ENCODE measurements around the gene BMERB1. TPM values are rescaled to one million over a fixed set of nuclear protein-coding genes. Genes with fewer than 3 reads are reported as not detected.

The BMERB1 gene
- total and polyA plus RNA-seq, 9 of the 15 experiments (the other 6 are each of a cell fraction or from before 2014, with no cell fraction given) = 0.29 to 2.9 (median 0.94) TPM

DNA sequence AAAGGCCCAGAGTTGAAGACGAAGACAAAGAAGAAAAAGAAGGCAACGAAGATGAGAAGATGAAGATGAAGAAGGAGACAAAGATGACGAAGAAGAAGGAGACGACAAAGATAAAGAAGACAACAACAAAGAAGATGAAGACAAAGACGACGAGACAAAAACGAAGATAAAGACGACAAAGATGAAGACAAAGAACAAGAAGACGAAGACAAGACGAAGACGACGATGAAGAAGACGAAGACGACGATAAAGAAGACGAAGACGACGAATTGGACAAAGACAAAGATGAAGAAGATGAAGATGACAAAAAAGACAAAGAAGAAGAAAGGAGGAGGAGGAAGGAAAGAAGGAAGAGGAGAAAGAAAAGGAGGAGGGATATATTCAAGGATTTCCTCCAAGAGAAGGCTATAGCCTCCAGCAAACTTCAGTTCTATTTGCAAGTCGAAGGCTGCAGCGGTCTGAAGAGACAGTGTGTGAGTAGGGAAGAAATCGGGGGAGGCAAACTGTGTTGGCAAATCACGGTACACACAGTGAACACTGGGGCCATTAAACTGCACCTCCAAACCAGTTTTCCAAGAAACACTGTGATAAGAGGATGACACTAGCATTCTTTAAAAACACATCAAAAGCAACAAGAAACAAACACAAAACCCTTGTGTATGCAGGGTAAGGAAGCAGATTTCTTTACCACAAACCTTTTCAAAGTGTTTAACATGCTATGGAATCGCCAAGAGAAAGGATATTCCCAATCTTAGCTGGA lies 168.1 kb downstream of the BMERB1 start (continued):
- TF ChIP-seq, protein P1, sequence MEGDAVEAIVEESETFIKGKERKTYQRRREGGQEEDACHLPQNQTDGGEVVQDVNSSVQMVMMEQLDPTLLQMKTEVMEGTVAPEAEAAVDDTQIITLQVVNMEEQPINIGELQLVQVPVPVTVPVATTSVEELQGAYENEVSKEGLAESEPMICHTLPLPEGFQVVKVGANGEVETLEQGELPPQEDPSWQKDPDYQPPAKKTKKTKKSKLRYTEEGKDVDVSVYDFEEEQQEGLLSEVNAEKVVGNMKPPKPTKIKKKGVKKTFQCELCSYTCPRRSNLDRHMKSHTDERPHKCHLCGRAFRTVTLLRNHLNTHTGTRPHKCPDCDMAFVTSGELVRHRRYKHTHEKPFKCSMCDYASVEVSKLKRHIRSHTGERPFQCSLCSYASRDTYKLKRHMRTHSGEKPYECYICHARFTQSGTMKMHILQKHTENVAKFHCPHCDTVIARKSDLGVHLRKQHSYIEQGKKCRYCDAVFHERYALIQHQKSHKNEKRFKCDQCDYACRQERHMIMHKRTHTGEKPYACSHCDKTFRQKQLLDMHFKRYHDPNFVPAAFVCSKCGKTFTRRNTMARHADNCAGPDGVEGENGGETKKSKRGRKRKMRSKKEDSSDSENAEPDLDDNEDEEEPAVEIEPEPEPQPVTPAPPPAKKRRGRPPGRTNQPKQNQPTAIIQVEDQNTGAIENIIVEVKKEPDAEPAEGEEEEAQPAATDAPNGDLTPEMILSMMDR (IDR thresholded peaks at IDR 0.05 in 2 of 3, conservative IDR thresholded peaks at IDR 0.05 in 1 of 3; ENCODE audit: insufficient read depth in 2 of 3, low read depth in 1 of 3, low read length in 3 of 3) = no peak
- TF ChIP-seq LARP7 (IDR thresholded peaks at IDR 0.05) = no peak
- TF ChIP-seq, protein P2, sequence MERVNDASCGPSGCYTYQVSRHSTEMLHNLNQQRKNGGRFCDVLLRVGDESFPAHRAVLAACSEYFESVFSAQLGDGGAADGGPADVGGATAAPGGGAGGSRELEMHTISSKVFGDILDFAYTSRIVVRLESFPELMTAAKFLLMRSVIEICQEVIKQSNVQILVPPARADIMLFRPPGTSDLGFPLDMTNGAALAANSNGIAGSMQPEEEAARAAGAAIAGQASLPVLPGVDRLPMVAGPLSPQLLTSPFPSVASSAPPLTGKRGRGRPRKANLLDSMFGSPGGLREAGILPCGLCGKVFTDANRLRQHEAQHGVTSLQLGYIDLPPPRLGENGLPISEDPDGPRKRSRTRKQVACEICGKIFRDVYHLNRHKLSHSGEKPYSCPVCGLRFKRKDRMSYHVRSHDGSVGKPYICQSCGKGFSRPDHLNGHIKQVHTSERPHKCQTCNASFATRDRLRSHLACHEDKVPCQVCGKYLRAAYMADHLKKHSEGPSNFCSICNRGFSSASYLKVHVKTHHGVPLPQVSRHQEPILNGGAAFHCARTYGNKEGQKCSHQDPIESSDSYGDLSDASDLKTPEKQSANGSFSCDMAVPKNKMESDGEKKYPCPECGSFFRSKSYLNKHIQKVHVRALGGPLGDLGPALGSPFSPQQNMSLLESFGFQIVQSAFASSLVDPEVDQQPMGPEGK (CRISPR knock-in tag; IDR thresholded peaks at IDR 0.05; ENCODE audit: borderline replicate concordance) = no peak
- peak; percentile 89 to 92 for TF ChIP-seq KDM1A (IDR thresholded peaks at IDR 0.05)
- no peak for TF ChIP-seq TEAD2 (tag; IDR thresholded peaks at IDR 0.05)
- TF ChIP-seq SOX6 (IDR thresholded peaks at IDR 0.05) = peak; percentile 55; the same call in 1 of the 2 replicates
- TF ChIP-seq USF1 (CRISPR knock-in tag; IDR thresholded peaks at IDR 0.05) = no peak
- TF ChIP-seq SMC3 (conservative IDR thresholded peaks at IDR 0.05; ENCODE audit: insufficient read depth, low read depth, low read length) = no peak
- no peak for TF ChIP-seq ZNF277 (CRISPR knock-in tag; IDR thresholded peaks at IDR 0.05; ENCODE audit: borderline replicate concordance)
- TF ChIP-seq TFAM (CRISPR knock-in tag; conservative IDR thresholded peaks at IDR 0.05) = no peak
- TF ChIP-seq RCOR1 (IDR thresholded peaks at IDR 0.05; ENCODE audit: borderline replicate concordance in 1 of 2, low read depth in 2 of 2, low read length in 2 of 2) = peak; percentile 34 to 93; a peak in 3 of 4 replicates
- TF ChIP-seq CBFA2T3 (IDR thresholded peaks at IDR 0.05) = 0 out of 2 replicates have a peak, but pooled peaks have one; percentile 16
- no peak for TF ChIP-seq E2F5 (CRISPR knock-in tag; IDR thresholded peaks at IDR 0.05)
- peak; percentile 61; the same call in 1 of the 2 replicates for TF ChIP-seq HDAC2 (IDR thresholded peaks at IDR 0.05)
- no peak for TF ChIP-seq ELF4 (CRISPR knock-in tag; IDR thresholded peaks at IDR 0.05)
- no peak for TF ChIP-seq KDM5B (IDR thresholded peaks at IDR 0.05; ENCODE audit: insufficient replicate concordance, low read depth, low read length)
- 0 out of 2 replicates have a peak, but pooled peaks have one; percentile 29 for TF ChIP-seq ARID1B (IDR thresholded peaks at IDR 0.05)
- peak; percentile 50 for TF ChIP-seq STAT5A (IDR thresholded peaks at IDR 0.05; ENCODE audit: borderline replicate concordance, low read length)
- TF ChIP-seq LEF1 (IDR thresholded peaks at IDR 0.05) = peak; percentile 55; the same call in 1 of the 2 replicates
- TF ChIP-seq EP400 (IDR thresholded peaks at IDR 0.05) = no peak

All from K562 (cell line).